NOMO-1 treated with DMSO at 0.1 percent for 48 hours (cell line): ENCODE measurements around the gene DCT.
"Not testable (repeated sequence)": the region's sequence is repeated elsewhere in the genome, so short reads cannot be mapped to it uniquely, and the experiment has no call there.

Source experiments
- DNase-seq: peaks from one replicate; lab custom pipeline; 2025; ENCODE audit not compliant: unreplicated experiment; lab: John Stamatoyannopoulos, UW

The DCT gene

GRCh38 chr13:94479616-94480015, at the start of gene DCT:
DCT (minus strand) TSS chr13:94479682; CDS start chr13:94479255, 427 bp downstream.
- DNase-seq = no peak

DNA sequence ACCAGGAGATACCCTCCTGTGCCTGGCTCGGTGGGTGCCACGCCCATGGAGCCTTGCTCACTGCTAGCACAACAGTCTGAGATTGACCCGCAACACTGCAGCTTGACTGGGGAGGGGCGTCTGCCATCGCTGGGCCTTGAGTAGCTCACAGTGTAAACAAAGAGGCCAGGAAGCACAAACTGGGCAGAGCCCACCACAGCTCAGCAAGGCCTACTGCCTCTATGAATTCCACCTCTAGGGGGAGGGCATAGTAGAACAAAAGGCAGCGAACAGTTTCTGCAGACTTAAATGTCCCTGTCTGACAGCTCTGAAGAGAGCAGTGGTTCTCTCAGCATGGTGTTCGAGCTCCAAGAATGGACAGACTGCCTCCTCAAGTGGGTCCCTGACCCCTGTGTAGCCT, 47.5 kb upstream of the DCT start:
- not testable (repeated sequence) for DNase-seq

GRCh38 chr13:94525781-94526180, 46.3 kb upstream of the DCT start:
- DNase-seq = no peak

DNA sequence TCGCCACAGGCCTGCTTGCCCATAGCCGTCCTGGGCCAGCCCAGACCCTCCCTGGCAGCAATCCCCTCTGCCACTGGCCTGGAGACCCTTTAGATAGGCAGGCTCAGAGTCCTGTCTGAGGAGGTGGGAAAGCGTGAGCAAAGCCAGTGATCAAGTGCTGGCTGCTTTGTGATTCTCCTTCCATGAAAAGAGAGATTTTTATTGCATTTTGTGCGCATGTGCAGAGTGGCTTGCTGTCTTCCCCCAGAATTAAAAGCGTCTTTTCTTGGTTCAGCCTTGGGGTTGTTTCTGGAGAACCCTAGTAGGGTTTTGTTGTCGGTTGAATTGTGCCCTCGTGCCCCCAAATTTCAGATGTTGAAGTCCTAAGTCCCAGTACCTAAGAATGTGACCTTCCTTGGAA, 44.9 kb upstream of the DCT start:
- no peak for DNase-seq

DNA sequence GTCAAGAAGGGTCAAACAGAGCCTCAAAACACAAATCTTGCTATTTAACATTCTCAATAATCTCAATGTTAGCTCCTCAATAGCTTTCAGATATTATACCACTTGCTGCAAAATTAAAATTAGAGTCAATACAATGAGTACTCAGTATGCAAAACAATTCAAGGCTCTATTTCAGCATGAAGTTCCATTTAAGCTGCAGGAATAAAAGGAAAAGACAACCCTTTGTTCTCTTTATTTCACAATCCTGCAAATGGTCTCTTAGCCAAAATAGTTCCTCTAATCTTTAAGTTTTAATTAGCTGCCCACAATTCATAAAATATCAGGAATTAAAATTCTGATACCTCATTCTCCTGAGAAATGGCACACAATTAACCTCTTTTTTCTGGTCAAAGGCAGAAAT, 40.5 kb upstream of the DCT start:
- DNase-seq = no peak

DNA sequence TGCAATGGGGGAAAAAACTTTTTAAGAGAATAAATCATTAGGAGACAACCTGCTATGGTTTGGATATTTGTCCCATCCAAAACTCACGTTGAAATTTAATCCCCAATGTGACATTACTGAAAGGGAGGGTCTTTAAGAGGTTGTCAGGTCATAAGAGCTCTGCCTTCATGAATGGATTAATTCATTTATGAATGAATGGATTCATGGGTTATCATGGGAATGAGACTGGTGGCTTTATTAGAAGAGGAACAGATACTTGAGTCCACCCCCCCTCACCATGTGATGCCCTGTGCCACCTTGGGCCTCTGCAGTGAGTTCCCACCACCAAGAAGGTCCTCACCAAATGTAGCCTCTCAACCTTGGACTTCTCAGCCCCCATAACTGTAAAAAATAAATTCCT, 37.0 kb upstream of the DCT start:
- DNase-seq = no peak

GRCh38 chr13:94515911-94516310, 36.4 kb upstream of the DCT start:
- no peak for DNase-seq

DNA sequence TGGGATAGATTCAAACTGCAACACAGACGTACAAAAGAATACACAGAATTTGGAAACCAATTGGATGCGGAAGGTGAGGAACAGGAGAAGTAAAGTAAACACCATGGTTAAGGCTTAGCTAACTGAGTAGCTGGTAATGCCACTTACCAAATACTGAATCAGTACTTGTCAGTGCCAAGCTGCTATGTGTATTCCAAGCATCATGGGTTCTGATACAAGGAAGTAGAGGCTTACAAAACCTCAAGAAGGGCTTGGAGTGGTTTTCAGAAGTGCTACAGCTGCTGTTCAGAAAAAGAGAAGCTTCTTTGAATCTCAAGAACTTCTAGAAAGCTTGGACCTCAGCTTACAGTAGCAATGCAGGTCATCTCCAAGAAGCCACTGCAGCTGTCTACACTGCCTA, 35.9 kb upstream of the DCT start:
- no peak for DNase-seq

DNA sequence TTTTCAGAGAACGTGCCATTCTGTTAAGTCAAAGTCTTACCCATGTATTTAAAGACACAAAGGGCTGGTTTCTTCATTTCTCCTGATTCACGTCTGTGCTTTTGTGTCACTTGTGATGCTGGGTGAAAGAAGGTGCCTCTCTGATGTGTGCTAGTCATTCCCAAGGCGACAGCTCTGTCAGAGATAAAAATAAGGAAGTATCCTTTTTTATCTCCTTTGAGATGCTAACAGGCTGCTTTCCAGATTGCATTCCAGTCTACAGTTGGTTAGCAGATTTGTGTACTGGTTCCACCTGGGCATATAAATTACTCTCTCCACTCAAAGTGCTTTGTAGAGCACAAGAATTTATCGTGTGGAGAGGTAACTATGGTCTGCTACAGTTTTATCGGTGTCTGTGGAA, 33.5 kb upstream of the DCT start:
- DNase-seq = no peak

GRCh38 chr13:94505730-94506129, 26.2 kb upstream of the DCT start:
- DNase-seq = no peak

GRCh38 chr13:94503851-94504250, 24.4 kb upstream of the DCT start:
- DNase-seq = no peak

DNA sequence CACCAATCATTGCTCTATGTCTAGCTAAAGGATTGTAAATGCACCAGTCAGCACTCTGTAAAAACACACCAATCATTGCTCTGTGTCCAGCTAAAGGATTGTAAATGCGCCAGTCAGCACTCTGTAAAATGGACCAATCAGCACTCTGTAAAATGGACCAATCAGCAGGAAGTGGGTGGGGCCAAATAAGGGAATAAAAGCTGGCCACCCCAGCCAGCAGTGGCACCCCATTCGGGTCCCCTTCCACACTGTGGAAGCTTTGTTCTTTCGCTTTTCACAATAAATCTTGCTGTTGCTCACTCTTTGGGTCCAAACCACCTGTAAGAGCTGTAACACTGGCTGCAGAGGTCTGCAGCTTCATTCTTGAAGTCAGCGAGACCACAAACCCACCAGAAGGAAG, 19.3 kb upstream of the DCT start:
- DNase-seq = not testable (repeated sequence)

GRCh38 chr13:94495806-94496205, 16.3 kb upstream of the DCT start:
- no peak for DNase-seq

GRCh38 chr13:94494026-94494425, 14.5 kb upstream of the DCT start:
- no peak for DNase-seq

GRCh38 chr13:94487043-94487442, 7.6 kb upstream of the DCT start:
- no peak for DNase-seq

DNA sequence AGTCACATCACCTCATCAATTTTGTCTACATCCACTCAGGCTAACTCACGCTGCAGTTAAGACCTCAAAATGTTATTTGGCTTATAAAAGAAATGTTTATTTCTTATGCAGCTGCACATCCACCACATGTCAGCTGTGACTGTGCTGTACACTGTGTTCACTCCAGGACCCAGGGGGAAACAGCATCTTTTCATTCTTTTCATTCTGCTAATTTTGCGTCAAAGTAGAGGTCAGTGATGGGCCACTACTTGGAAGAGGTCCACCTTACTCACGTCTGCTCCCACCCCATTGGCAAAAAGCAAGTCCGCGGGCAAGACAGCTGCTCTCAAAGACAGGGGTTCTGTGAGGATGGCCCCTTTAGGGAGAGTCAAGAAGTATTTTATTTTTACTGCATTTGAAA, 4.5 kb upstream of the DCT start:
- DNase-seq = no peak

GRCh38 chr13:94481941-94482340, 2.5 kb upstream of the DCT start:
- DNase-seq = peak; percentile 20

GRCh38 chr13:94480672-94481145, 1.2 kb upstream of the DCT start:
- peak; percentile 79 for DNase-seq

DNA sequence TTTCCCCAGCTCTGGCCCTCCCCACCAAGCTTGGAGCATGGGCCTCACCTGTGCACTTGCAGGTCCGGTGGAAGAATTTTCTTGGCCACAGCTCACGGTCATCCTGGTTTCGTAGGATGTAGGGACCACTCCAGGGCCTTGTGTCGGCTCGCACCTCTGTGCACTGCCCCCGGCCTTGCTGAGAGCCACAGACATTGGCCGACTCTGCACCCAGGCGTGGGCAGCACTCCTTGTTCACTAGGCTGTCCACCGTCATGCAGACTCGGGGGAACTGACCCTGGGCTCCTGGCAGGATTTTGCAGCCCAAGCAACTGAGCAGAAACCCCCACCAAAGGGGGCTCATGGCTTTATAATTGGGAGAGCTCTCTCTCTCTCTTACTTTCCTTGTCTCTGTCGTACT, 569 bp downstream of the DCT start:
- DNase-seq = no peak

GRCh38 chr13:94470126-94470525, 9.4 kb downstream of the DCT start:
- DNase-seq = no peak

GRCh38 chr13:94464771-94465170, 14.7 kb downstream of the DCT start:
- DNase-seq = no peak

DNA sequence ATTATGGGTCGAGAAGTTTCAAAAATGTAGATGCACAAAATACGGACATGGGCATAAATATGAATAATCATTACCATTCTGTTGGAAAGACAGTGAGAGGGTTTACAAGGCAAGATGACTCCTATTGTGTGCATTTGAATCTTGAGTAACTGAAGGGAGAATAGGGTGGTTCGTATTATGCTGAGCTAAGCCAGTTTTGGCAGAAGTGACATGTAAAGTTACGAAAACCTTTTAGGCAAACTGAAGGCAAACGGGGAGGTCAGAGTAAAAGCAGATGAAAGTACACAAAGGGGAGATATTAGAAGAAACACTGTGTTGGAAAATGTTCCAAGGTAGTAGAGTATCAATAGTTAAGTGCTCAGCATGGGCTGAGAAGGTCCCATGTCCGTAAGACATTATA, 16.8 kb downstream of the DCT start:
- no peak for DNase-seq

DNA sequence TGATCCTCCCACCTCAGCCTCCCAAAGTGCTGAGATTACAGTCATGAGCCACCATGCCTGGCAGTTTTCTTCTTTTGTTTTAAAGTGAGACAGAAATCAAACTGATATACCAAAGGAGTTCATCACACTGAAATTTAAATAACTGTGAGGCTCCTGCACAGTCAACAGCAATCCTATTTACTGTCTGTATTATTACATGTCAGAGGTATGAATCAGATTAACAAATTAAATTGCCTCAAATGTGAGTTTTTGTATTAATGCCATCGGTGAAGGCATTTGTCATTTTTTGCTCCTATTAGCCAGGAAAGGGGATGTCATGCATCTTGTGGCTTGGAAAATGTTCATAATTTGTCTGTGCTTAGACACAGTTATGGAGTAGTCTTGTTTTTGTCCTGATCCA, 20.4 kb downstream of the DCT start:
- DNase-seq = no peak

DNA sequence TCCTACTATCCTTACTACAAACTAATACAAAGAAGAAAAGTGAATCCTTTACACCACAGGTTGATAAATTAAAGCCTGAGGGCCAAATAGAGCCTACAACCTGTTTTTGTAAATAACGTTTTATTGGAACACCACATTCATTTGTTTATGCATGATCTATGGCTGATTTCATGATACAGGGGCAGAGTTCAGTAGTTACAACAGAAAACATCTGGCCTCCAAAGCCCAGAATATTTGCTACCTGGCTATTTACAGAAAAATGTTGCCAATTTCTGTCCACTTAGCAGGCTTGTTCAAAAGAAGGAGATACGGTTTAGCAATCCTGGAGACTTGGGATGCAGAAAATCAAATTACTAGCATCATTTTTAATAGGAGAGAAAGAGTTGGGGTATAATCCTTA, 24.1 kb downstream of the DCT start:
- DNase-seq = no peak
